Measurements from ENCODE around the gene IDH2.

Gene IDH2

GRCh38 chr15:90051874-90052273 lies 50.4 kb downstream of the IDH2 start:
- DNase-seq (ENCODE audit: low read depth in 2 of 2) = no peak
- H3K4me3 ChIP-seq (replicated peaks in 1 of 2; ENCODE audit: low read depth in 2 of 2, low read length in 2 of 2) = no peak overlapping the region
- no peak for TF ChIP-seq CTCF (IDR thresholded peaks at IDR 0.05; ENCODE audit: low read depth, low read length)

GRCh38 chr15:90049666-90050604 lies 52.3 kb downstream of the IDH2 start:
- no peak for TF ChIP-seq CTCF (IDR thresholded peaks at IDR 0.05; ENCODE audit: low read depth, low read length)
- no peak for DNase-seq (ENCODE audit: low read depth in 2 of 2)
- no peak overlapping the region for H3K4me3 ChIP-seq (replicated peaks in 1 of 2; ENCODE audit: low read depth in 2 of 2, low read length in 2 of 2)

GRCh38 chr15:90049030-90049429 lies 53.2 kb downstream of the IDH2 start:
- TF ChIP-seq CTCF (IDR thresholded peaks at IDR 0.05; ENCODE audit: low read depth, low read length) = no peak
- no peak overlapping the region for H3K4me3 ChIP-seq (replicated peaks in 1 of 2; ENCODE audit: low read depth in 2 of 2, low read length in 2 of 2)
- DNase-seq (ENCODE audit: low read depth in 2 of 2) = no peak

- no peak for TF ChIP-seq CTCF (IDR thresholded peaks at IDR 0.05; ENCODE audit: low read depth, low read length)
These were observed 54.2 kb downstream of the IDH2 start for GRCh38 chr15:90047956-90048575.

GRCh38 chr15:90046911-90047392 lies 55.3 kb downstream of the IDH2 start:
- DNase-seq (ENCODE audit: low read depth in 2 of 2) = no peak
- no peak overlapping the region for H3K4me3 ChIP-seq (replicated peaks in 1 of 2; ENCODE audit: low read depth in 2 of 2, low read length in 2 of 2)
- no peak for TF ChIP-seq CTCF (IDR thresholded peaks at IDR 0.05; ENCODE audit: low read depth, low read length)

More at GRCh38 chr15:90047956-90048575, 54.2 kb downstream of the IDH2 start:
- no peak for DNase-seq (ENCODE audit: low read depth in 2 of 2)
- no peak overlapping the region for H3K4me3 ChIP-seq (replicated peaks in 1 of 2; ENCODE audit: low read depth in 2 of 2, low read length in 2 of 2)

- no peak for DNase-seq (ENCODE audit: low read depth in 2 of 2)
- no peak overlapping the region for H3K4me3 ChIP-seq (replicated peaks in 1 of 2; ENCODE audit: low read depth in 2 of 2, low read length in 2 of 2)
- TF ChIP-seq CTCF (IDR thresholded peaks at IDR 0.05; ENCODE audit: low read depth, low read length) = no peak
These were observed 56.0 kb downstream of the IDH2 start for GRCh38 chr15:90046289-90046688.

All from cardiac fibroblast (primary cell).